Activated CD4-positive, CD25-positive, alpha-beta regulatory T cell treated with anti-CD3 and anti-CD28 coated beads, Interleukin-2, amount 50 U/mL, for 72 hours (primary cell): ENCODE results near the gene HAAO.
"Not testable (repeated sequence)": the region's sequence is repeated elsewhere in the genome, so short reads cannot be mapped to it uniquely, and the experiment has no call there.

ENCODE experiments used
- DNase-seq: peaks from one replicate; pipeline ENCODE4 v3.0.0; 2021

HAAO gene

GRCh38 chr2:42742740-42743658 lies 49.4 kb downstream of the HAAO start:
- DNase-seq, result no peak

DNA sequence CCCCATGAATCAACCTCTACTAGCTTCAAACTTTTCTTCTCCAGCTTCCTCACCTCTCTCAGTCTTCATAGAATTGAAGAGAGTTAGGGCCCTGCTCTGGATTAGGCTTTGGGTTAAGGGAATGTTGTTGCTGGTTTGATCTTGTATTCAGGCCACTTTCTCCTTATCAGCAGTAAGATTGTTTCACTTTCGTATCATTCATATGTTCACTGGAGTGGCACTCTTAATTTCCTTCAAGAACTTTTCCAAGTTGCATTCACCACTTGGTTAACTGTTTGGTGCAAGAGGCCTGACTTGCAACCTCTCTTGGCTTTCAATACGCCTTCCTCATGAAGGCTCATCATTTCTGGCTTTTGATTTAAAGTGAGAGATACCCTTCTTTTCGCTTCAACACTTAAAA lies 51.2 kb downstream of the HAAO start:
- DNase-seq, result no peak

- no peak for DNase-seq
Observed at GRCh38 chr2:42736598-42737322, 55.6 kb downstream of the HAAO start.

- no peak for DNase-seq
Observed at GRCh38 chr2:42733852-42734251, 58.5 kb downstream of the HAAO start.

GRCh38 chr2:42731316-42731715 lies 61.1 kb downstream of the HAAO start:
- DNase-seq, result not testable (repeated sequence)

DNA sequence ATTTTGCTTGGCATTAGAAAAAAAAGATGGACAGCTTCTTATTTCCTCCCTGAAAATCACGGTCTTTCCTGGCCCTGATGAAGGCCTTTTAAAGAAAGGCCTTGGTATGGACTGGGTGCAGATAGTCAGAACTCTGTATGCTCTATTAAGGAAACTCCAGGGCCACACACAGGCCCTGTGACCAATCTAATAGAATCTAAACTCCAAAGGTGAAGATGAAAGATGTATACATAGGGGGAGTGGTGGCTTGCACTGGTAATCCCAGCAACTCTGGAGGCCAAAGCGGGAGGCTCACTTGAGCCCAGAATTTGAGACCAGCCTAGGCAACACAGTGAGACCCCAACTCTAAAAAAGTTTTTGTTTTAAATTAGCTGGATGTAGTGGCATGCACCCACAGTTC lies 65.7 kb downstream of the HAAO start:
- DNase-seq, result no peak

DNA sequence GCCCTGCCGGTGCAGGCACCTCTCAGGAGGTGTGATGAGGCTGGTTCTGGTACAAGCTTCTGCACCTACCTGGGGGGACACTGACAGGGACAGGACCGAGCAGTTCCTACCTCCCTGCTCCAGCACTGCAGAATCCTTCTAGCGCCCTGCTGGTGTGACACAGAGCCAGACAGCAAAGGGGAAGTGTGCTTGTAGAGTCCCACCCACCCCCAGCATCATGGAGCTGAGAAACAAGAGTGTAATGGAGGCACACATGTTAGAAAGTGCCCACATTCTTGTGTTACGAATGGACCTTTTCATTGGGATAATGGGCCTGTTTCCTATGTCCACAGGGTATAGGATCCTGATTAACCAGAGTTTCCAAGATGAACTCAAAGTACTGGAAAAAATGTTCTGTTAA lies 66.7 kb downstream of the HAAO start:
- DNase-seq, result no peak

DNA sequence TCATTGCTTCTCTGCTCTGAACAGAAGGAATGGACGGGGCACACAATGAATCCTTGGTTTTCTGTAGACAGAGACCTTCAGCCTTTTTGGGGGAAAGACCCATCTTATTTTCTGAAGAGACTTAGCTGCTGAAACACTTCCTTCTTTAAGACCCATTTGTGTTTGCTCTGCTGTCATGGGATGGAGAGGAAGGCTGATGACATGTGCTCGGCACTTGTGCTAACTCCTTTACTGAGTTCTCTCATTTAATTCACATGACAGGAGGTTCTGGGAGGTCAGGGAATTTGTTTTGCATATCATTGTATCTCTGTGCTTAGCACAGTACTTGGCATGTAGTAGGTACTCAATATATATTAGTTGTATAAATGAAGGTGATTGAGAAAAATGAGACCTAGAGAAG lies 67.5 kb downstream of the HAAO start:
- no peak for DNase-seq

DNA sequence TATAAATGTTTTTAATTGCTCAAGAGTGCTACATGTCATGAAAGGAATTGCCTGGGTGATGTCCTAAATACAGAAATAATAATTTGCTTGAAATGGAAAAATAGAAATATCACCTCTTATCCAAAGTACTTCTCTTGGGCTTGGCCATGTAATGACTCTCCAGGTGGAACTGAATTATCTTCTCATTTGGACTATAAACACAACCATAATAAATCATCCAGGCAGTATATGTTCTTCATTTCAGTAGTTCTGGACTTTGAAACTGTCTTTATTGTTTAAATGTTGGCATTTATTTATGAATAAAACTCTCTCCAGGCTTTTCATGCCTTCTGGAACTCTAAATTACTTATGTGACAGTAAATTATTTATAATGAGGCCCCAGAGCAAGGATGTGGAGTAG lies 68.9 kb downstream of the HAAO start:
- no peak for DNase-seq

GRCh38 chr2:42722320-42723190 lies 69.8 kb downstream of the HAAO start:
- DNase-seq, result no peak

- DNase-seq, result no peak
Observed at GRCh38 chr2:42721898-42722297, 70.5 kb downstream of the HAAO start.
